Measurements from ENCODE around the gene ZC3H15. TPM values are rescaled to one million over a fixed set of nuclear protein-coding genes. Genes with fewer than 3 reads are reported as not detected.

ZC3H15 gene
- total RNA-seq, 1 experiment from 2014 or later, result 86.5 TPM

DNA sequence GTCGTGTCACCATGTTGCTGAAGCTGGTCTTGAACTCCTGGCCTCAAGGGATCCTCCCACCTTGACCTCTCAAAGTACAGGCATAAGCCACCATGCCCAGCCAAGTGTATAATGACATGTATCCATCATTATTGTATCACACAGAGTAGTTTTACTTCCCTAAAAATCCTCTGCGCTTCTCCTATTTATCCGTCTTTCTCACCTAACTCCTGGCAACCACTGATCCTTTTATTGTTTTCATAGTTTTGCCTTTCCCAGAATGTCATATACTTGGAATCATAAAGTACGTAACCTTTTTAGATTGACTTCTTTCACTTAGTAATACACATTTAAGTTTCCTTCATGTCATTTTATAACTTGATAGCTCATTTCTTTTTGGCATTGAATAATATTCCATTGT is 51.0 kb downstream of the ZC3H15 start:
- H3K9me3 Mint-ChIP-seq (ENCODE audit: low read depth, unreplicated experiment), result peaks cover 4% of the 10 kb centered on the region
- no TSS peak for BruUV-seq (replicated peaks)
- intact Hi-C loops (cut with micrococcal nuclease; ENCODE audit: unreplicated experiment), result no loop called here
- CTCF ChIA-PET, result no interaction called here
- TF ChIP-seq, protein P1, sequence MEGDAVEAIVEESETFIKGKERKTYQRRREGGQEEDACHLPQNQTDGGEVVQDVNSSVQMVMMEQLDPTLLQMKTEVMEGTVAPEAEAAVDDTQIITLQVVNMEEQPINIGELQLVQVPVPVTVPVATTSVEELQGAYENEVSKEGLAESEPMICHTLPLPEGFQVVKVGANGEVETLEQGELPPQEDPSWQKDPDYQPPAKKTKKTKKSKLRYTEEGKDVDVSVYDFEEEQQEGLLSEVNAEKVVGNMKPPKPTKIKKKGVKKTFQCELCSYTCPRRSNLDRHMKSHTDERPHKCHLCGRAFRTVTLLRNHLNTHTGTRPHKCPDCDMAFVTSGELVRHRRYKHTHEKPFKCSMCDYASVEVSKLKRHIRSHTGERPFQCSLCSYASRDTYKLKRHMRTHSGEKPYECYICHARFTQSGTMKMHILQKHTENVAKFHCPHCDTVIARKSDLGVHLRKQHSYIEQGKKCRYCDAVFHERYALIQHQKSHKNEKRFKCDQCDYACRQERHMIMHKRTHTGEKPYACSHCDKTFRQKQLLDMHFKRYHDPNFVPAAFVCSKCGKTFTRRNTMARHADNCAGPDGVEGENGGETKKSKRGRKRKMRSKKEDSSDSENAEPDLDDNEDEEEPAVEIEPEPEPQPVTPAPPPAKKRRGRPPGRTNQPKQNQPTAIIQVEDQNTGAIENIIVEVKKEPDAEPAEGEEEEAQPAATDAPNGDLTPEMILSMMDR (IDR thresholded peaks at IDR 0.05; ENCODE audit: unreplicated experiment), result no peak
- no peak overlapping the region for H3K4me3 Mint-ChIP-seq (ENCODE audit: low read depth, unreplicated experiment)
- no peaks in the 10 kb centered on the region for H3K27me3 Mint-ChIP-seq (ENCODE audit: unreplicated experiment)
- H3K36me3 Mint-ChIP-seq (ENCODE audit: insufficient read depth, unreplicated experiment), result peaks cover 5% of the 10 kb centered on the region
- DNase-seq, result no peak
- no peak overlapping the region for H3K27ac Mint-ChIP-seq (ENCODE audit: unreplicated experiment)
- H3K4me1 Mint-ChIP-seq (ENCODE audit: low read depth, unreplicated experiment), result peaks cover 37% of the 10 kb centered on the region

DNA sequence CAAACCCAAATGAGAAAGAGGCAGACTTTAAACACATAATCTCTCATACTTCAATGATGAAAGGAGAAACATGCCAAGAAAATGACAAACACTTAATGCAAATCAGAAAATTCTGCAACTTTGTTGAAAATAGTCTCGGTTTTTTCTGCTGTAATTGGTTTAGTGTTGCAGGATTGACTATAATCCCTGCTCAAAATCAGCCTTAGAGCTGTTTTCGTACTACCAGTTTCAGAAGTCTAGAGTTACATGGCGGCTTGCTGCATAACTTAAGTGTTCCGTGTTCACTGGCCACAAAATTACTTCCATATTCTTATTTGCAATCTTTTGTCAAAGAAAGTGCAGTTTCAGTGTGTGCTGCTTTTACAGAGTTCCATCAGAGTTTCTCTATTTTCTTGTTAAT is 54.9 kb downstream of the ZC3H15 start:
- Mint-ChIP-seq H3K27me3 (ENCODE audit: unreplicated experiment) (no peaks in the 10 kb centered on the region), H3K27ac (ENCODE audit: unreplicated experiment) (no peak overlapping the region), H3K4me3 (ENCODE audit: low read depth, unreplicated experiment) (no peak overlapping the region), H3K36me3 (ENCODE audit: insufficient read depth, unreplicated experiment) (no peaks in the 10 kb centered on the region), H3K4me1 (ENCODE audit: low read depth, unreplicated experiment) (peaks cover 31% of the 10 kb centered on the region), H3K9me3 (ENCODE audit: low read depth, unreplicated experiment) (peaks cover 4% of the 10 kb centered on the region)
- DNase-seq, result no peak
- BruUV-seq (replicated peaks), result no TSS peak
- TF ChIP-seq, protein P1 (IDR thresholded peaks at IDR 0.05; ENCODE audit: unreplicated experiment), result no peak
- CTCF ChIA-PET, result no interaction called here
- intact Hi-C loops (cut with micrococcal nuclease; ENCODE audit: unreplicated experiment), result loop anchor here (5.0 kb wide), 1 partner anchor 36 kb away; no protein-coding TSS in a partner anchor

DNA sequence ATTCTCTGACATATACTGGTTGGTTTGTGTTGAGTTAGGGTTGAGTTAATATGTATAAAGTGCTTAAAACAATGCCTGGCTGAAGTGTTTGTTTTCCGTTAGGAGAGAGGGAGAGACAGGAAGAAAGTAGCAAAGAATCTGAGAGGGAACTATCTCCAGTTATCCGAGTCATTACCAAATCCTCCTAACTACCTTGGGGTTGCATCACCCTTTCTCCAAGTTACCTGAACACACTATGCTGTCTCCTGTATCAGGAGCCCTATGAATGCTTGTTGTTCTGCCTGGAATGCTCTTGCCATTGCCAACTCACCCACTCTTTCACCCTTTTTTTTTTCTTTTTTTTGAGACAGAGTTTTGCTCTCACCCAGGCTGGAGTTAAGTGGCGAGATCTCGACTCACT is 55.9 kb downstream of the ZC3H15 start:
- no TSS peak for BruUV-seq (replicated peaks)
- peak overlapping the region; percentile 59 for H3K27ac Mint-ChIP-seq (ENCODE audit: unreplicated experiment)
- intact Hi-C loops (cut with micrococcal nuclease; ENCODE audit: unreplicated experiment), result loop anchor here (5.0 kb wide), 1 partner anchor 35 kb away; no protein-coding TSS in a partner anchor

DNA sequence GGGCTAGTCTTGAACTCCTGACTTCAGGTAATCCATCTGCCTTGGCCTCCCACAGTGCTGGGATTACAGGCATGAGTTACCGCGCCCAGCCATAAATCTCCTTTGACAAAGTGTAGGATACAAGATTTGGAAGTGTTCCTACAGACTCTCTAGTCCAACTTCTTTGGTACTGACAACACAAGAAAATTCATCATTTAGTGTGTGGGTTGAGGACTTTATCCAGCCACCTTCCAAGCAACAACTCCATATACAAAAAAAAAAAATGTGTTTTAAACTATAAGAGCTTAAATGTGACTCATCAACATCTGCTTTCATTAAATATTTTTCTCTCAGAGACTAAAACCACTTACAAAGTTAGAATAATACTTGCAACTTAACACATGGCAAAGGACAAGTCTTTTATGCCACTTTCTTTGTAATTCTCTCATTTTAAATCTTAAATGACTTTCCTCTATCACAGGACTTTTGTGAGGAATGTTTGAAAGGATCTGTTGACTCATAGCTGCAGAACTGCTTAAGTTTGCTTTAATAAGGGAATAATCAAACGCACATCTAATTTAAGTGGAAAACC is 57.6 kb downstream of the ZC3H15 start:
- intact Hi-C loops (cut with micrococcal nuclease; ENCODE audit: unreplicated experiment), result loop anchor here (1.0 to 5.0 kb wide), 2 partner anchors 34 to 49 kb away; no protein-coding TSS in a partner anchor
- H3K4me1 Mint-ChIP-seq (ENCODE audit: low read depth, unreplicated experiment), result peaks cover 23% of the 10 kb centered on the region
- no peak for DNase-seq
- H3K27me3 Mint-ChIP-seq (ENCODE audit: unreplicated experiment), result no peaks in the 10 kb centered on the region
- no peaks in the 10 kb centered on the region for H3K36me3 Mint-ChIP-seq (ENCODE audit: insufficient read depth, unreplicated experiment)
- CTCF ChIA-PET, result interaction anchor here (1.0 to 1.6 kb wide), 4 partner anchors 13 to 319 kb away, joined by 3 to 4 read pairs (median 4); partner anchors contain the start of gene ITGAV
- H3K27ac Mint-ChIP-seq (ENCODE audit: unreplicated experiment), result no peak overlapping the region
- H3K9me3 Mint-ChIP-seq (ENCODE audit: low read depth, unreplicated experiment), result no peaks in the 10 kb centered on the region
- TF ChIP-seq, protein P1 (IDR thresholded peaks at IDR 0.05; ENCODE audit: unreplicated experiment), result no peak
- BruUV-seq (replicated peaks), result no TSS peak
- H3K4me3 Mint-ChIP-seq (ENCODE audit: low read depth, unreplicated experiment), result peak overlapping the region; percentile 31

More for the DNA sequence above, 55.9 kb downstream of the ZC3H15 start:
- Mint-ChIP-seq H3K27me3 (ENCODE audit: unreplicated experiment) (no peaks in the 10 kb centered on the region), H3K4me3 (ENCODE audit: low read depth, unreplicated experiment) (no peak overlapping the region), H3K4me1 (ENCODE audit: low read depth, unreplicated experiment) (peaks cover 31% of the 10 kb centered on the region), H3K9me3 (ENCODE audit: low read depth, unreplicated experiment) (peaks cover 4% of the 10 kb centered on the region), H3K36me3 (ENCODE audit: insufficient read depth, unreplicated experiment) (no peaks in the 10 kb centered on the region)
- TF ChIP-seq, protein P1 (IDR thresholded peaks at IDR 0.05; ENCODE audit: unreplicated experiment), result no peak
- DNase-seq, result no peak
- CTCF ChIA-PET, result interaction anchor here (0.6 kb wide), 1 partner anchor 55 kb away, joined by 7 read pairs; no protein-coding TSS in a partner anchor
